ENCODE results near the gene VWC2. TPM values are rescaled to one million over a fixed set of nuclear protein-coding genes. Genes with fewer than 3 reads are reported as not detected.

The VWC2 gene
- total RNA-seq, 1 experiment from 2014 or later: not detected

DNA sequence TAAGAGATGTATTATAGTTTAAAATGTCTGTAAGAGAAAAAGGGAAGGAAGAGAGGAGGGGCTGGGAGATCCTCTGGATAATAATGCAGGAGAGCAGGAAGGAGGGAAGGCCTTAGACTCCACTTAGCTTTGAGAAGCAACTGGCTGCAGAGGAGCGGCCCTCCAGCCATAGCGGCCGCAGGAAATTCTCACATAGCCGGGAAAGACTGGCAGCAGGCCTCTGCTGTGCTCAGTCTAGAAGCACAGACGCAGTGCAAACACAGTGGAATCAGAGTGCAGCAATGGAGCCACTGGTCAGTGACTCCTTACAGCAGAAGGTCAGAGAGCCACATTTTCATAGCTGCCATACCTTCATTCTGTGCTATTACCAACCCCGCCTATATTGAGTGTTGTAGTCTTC is 153.3 kb downstream of the VWC2 start:
- H3K4me3 ChIP-seq (ENCODE audit: low read depth in 2 of 2, low read length in 2 of 2): no peak overlapping the region
- DNase-seq (ENCODE audit: low read depth, low spot score): no peak
- no peak for ATAC-seq
- TF ChIP-seq, protein P1, sequence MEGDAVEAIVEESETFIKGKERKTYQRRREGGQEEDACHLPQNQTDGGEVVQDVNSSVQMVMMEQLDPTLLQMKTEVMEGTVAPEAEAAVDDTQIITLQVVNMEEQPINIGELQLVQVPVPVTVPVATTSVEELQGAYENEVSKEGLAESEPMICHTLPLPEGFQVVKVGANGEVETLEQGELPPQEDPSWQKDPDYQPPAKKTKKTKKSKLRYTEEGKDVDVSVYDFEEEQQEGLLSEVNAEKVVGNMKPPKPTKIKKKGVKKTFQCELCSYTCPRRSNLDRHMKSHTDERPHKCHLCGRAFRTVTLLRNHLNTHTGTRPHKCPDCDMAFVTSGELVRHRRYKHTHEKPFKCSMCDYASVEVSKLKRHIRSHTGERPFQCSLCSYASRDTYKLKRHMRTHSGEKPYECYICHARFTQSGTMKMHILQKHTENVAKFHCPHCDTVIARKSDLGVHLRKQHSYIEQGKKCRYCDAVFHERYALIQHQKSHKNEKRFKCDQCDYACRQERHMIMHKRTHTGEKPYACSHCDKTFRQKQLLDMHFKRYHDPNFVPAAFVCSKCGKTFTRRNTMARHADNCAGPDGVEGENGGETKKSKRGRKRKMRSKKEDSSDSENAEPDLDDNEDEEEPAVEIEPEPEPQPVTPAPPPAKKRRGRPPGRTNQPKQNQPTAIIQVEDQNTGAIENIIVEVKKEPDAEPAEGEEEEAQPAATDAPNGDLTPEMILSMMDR (IDR thresholded peaks at IDR 0.05): no peak
- TF ChIP-seq SIN3A (IDR thresholded peaks at IDR 0.05; ENCODE audit: borderline replicate concordance, insufficient read depth, low read depth, low read length) (no peak), POLR2AphosphoS5 (IDR thresholded peaks at IDR 0.05; ENCODE audit: low read depth, low read length) (no peak), TCF7L2 (IDR thresholded peaks at IDR 0.05; ENCODE audit: low read depth, low read length) (no peak)
- TF ChIP-seq, protein P2, sequence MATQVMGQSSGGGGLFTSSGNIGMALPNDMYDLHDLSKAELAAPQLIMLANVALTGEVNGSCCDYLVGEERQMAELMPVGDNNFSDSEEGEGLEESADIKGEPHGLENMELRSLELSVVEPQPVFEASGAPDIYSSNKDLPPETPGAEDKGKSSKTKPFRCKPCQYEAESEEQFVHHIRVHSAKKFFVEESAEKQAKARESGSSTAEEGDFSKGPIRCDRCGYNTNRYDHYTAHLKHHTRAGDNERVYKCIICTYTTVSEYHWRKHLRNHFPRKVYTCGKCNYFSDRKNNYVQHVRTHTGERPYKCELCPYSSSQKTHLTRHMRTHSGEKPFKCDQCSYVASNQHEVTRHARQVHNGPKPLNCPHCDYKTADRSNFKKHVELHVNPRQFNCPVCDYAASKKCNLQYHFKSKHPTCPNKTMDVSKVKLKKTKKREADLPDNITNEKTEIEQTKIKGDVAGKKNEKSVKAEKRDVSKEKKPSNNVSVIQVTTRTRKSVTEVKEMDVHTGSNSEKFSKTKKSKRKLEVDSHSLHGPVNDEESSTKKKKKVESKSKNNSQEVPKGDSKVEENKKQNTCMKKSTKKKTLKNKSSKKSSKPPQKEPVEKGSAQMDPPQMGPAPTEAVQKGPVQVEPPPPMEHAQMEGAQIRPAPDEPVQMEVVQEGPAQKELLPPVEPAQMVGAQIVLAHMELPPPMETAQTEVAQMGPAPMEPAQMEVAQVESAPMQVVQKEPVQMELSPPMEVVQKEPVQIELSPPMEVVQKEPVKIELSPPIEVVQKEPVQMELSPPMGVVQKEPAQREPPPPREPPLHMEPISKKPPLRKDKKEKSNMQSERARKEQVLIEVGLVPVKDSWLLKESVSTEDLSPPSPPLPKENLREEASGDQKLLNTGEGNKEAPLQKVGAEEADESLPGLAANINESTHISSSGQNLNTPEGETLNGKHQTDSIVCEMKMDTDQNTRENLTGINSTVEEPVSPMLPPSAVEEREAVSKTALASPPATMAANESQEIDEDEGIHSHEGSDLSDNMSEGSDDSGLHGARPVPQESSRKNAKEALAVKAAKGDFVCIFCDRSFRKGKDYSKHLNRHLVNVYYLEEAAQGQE (IDR thresholded peaks at IDR 0.05; ENCODE audit: insufficient read depth in 1 of 2, low read depth in 2 of 2, low read length in 1 of 2): no peak
- ChIA-PET CTCF (no interaction called here), POLR2A (no interaction called here)
- no peaks in the 10 kb centered on the region for H3K9me3 ChIP-seq (ENCODE audit: control insufficient read depth, insufficient read depth, low read depth, low read length)
- no peak overlapping the region for H3K27ac ChIP-seq (ENCODE audit: low read length)
- no peaks in the 10 kb centered on the region for H3K36me3 ChIP-seq (ENCODE audit: control insufficient read depth, insufficient read depth, low read length)
- H3K4me1 ChIP-seq (ENCODE audit: control insufficient read depth, insufficient read depth, low read length): no peaks in the 10 kb centered on the region
- H3K27me3 ChIP-seq (ENCODE audit: control insufficient read depth, insufficient read depth, low read length): no peaks in the 10 kb centered on the region
- BruUV-seq (replicated peaks): no TSS peak
- in situ Hi-C loops (cut with HindIII; ENCODE audit: low pct_unique_long_range_greater_than_20kb, low sequenced_read_pairs): no loop called here
- intact Hi-C loops (cut with micrococcal nuclease; ENCODE audit: unreplicated experiment): no loop called here

DNA sequence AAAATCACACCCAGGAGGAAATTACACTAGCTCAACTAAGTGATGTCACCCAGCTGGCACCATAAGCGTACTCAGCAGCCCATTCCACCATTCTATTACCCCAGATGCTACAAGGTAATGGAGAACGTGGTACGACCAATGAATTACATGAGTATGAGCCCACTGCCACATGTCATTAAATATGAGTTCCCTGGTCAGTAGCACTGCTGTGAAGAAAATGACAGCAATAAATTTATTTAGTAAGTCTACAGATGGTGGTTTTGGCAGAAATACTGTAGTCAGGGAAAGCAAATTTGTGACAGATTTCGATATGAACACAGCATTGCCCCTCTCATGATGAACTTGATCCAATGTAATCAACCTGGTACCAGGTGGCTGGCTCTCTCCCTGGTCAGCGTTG is 154.2 kb downstream of the VWC2 start:
- intact Hi-C loops (cut with micrococcal nuclease; ENCODE audit: unreplicated experiment) (no loop called here), in situ Hi-C loops (cut with HindIII; ENCODE audit: low pct_unique_long_range_greater_than_20kb, low sequenced_read_pairs) (no loop called here)
- ChIA-PET POLR2A (no interaction called here), CTCF (no interaction called here)
- Histone ChIP-seq H3K36me3 (ENCODE audit: control insufficient read depth, insufficient read depth, low read length) (no peaks in the 10 kb centered on the region), H3K27ac (ENCODE audit: low read length) (no peak overlapping the region), H3K27me3 (ENCODE audit: control insufficient read depth, insufficient read depth, low read length) (no peaks in the 10 kb centered on the region), H3K4me3 (ENCODE audit: low read depth in 2 of 2, low read length in 2 of 2) (no peak overlapping the region), H3K4me1 (ENCODE audit: control insufficient read depth, insufficient read depth, low read length) (no peaks in the 10 kb centered on the region), H3K9me3 (ENCODE audit: control insufficient read depth, insufficient read depth, low read depth, low read length) (no peaks in the 10 kb centered on the region)
- ATAC-seq (no peak), DNase-seq (ENCODE audit: low read depth, low spot score) (no peak)
- no TSS peak for BruUV-seq (replicated peaks)
- TF ChIP-seq, protein P1 (IDR thresholded peaks at IDR 0.05): no peak
- TF ChIP-seq POLR2AphosphoS5 (IDR thresholded peaks at IDR 0.05; ENCODE audit: low read depth, low read length) (no peak), TCF7L2 (IDR thresholded peaks at IDR 0.05; ENCODE audit: low read depth, low read length) (no peak), SIN3A (IDR thresholded peaks at IDR 0.05; ENCODE audit: borderline replicate concordance, insufficient read depth, low read depth, low read length) (no peak)
- TF ChIP-seq, protein P2 (IDR thresholded peaks at IDR 0.05; ENCODE audit: insufficient read depth in 1 of 2, low read depth in 2 of 2, low read length in 1 of 2): no peak
